Peyer's patch (tissue), 4 donors: Measurements from ENCODE around the gene CD300A.

Experiments used
- CTCF ChIP-seq, 6 experiments: fragments of 450-650 bp in 4 of 6; fragments of 200-600 bp in 2 of 6; sonication (generic) in 1 of 6; IDR thresholded peaks; one replicate each; pipeline ENCODE4 v1.5.1; 2017 to 2019; ENCODE audit warnings: antibody characterized with exemption in 6 of 6, mild to moderate bottlenecking in 3 of 6, moderate library complexity in 1 of 6
- POLR2A ChIP-seq, 2 donors: fragments of 450-650 bp; IDR thresholded peaks; one replicate each; pipeline ENCODE4 v1.5.1; 2017; ENCODE audit warnings: antibody characterized with exemption in 2 of 2, mild to moderate bottlenecking in 2 of 2, moderate library complexity in 2 of 2

DNA sequence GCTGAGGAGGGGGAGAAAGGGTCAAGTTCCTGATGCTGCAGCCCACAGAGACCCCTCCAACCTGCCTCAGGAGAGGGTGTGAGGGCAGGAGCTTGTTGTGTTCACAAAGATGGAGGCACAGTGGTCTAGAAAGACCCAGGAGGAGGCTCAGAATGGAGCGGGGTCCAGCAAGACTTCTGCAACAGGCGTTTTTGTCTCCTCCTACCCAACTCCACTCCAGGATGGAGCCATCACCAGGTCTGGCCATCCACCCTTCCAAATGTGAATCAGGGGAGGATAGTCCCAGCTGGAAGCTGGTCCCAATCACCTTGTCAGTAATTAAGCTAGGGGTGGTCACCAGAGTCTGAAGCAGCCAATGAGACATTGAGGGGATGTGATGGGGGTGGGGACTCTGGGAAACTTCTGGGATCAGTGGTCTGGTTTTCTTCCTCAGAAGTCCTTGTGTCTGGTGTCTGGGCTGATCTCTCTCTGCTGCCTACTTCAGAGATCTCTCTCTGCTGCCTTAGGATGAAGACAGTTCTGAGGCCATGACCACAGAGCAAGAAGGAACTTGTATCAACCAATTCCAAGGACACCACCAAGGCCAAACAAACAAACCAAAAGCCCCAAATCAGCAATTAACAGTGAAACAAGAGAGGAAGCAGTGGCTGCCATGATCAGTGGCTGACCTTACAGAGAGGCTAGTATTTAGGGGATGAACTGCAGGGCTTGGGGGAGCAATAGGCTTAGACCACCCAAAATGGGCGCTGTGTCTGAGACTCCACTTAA is 50.3 kb downstream of the CD300A start:
- TF ChIP-seq CTCF (IDR thresholded peaks at IDR 0.05) = no peak
- TF ChIP-seq POLR2A (IDR thresholded peaks at IDR 0.05) = no peak
